HG03095 (cell line): ENCODE measurements around the gene PSMA3.
"Not testable (repeated sequence)": the region's sequence is repeated elsewhere in the genome, so short reads cannot be mapped to it uniquely, and the experiment has no call there.

Experiments used
- ATAC-seq: cut with Tn5 transposase; IDR thresholded peaks from one replicate; pipeline ENCODE4 v1.9.1; 2021; ENCODE audit warnings: moderate library complexity; ENCODE audit not compliant: unreplicated experiment

Gene PSMA3

DNA sequence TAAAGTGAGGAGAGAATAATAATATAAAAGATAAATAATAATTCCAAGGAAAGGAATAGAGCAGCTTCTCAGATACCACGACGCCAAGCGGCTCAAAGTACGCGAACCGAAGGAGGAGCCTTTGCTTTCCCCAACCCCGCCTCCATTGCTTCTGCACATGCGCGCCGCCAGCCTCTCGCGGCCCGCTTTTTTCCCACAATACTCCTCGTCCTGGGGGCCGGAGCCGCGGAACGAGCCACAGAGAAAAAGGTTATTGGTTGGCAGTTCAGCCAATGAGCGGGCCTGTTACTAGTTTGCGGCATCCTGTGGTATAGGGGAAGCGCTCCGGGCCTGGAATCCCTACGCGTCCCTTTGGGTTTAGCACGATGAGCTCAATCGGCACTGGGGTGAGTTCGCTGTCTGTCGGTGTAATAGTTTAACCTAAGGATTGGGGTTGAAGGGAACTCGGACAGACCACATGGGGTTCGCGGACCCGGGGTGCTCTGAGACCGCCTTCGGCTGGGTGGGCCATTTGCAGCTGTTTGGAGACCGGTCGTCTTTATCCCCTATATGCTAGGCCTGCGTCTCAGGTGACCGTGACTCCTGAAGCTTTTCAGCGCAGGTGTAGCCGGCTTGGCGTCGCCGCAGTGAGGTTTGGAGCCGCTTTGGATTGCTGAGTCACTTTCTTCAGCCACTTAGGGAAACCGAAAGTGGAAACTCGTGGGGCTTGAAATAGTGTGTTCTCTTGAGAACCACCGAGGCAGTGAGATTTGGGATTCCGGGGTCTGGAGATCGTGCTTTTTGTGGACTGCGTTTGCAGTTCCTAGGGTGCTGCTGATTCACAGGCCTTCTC, at the start of gene PSMA3:
PSMA3 (plus strand) TSS at position 288 of the 832 bp plus-strand sequence; CDS start at position 366, 78 bp downstream.
- ATAC-seq, result peak; percentile 91

DNA sequence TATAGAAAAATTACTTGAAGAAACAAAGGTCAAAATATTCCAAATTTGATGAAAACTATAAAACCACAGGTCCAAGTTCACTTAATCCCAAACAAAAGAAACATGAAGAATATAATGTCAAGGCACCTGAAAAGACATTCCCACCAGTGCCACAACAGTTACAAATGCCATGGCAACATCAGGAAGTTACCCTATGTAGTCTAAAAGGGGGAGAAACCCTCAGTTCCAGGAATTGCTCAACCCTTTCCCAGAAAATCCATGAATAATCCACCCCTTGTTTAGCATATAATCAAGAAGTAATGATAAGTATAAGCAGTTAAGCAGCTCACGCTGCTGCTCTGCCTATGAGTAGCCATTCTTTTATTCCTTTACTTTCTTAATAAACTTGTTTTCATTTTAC, 48.4 kb upstream of the PSMA3 start:
- ATAC-seq, result no peak

DNA sequence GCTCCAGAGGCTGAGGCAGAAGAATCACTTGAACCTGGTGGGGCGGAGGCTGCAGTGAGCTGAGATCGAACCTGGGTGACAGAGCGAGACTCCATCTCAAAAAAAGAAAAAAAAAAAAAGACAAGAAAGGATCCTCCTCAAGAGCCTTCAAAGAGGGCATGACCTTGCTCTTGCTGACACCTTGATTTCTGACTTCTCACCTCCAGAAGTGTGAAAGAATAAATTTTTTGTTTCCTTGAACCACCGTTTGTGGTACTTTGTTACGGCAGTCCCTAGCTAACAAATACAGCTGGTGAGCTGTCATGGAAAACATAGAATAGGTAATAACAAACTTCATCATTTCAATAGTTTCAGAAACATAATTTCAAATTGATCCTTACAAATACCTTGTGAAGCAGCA, 46.6 kb upstream of the PSMA3 start:
- ATAC-seq, result no peak

DNA sequence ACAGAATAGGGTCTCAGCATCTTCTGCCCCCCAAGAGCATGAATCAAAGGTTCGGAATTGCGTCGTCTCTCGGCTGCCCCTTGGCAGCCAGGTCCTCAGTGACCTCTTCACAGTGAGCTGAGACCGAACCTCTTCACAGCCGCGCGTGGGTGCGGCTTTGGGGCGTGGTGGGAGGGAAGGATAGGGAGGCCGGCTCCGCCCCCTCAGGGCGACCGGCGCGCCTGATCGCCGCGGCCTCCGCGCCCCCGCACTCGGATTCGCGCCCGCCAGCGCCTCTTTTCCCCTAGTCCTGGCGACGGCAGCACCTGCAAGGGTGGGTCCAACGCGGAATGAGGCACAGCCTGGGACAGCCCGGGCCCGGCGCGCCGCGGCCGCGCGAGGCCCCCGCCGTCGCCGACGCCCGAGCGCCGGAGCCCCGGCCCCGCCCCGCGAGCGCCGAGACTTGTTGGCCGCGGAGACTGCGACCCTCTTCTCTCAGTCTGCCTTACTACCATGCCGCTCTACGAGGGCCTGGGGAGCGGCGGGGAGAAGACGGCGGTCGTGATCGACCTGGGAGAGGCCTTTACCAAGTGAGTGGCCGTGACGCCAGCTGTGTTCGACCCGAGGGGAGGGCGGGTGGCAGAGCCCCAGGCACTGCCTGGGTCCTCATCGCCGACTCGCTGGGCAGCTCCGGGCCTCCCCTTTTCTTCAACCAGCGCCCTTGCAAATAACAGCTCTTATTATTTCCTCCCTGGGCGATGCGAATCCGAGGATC, 44.7 kb upstream of the PSMA3 start, which contains the start of gene ACTR10:
ACTR10 (plus strand) TSS at position 424 of the 754 bp plus-strand sequence; CDS start at position 493, 69 bp downstream.
- ATAC-seq, result peak; percentile 93

GRCh38 chr14:58200480-58200841, 44.2 kb upstream of the PSMA3 start:
- ATAC-seq, result peak; percentile 10

- no peak for ATAC-seq
Observed at GRCh38 chr14:58200846-58201245, 43.8 kb upstream of the PSMA3 start.

GRCh38 chr14:58213176-58213575, 31.5 kb upstream of the PSMA3 start:
- no peak for ATAC-seq

DNA sequence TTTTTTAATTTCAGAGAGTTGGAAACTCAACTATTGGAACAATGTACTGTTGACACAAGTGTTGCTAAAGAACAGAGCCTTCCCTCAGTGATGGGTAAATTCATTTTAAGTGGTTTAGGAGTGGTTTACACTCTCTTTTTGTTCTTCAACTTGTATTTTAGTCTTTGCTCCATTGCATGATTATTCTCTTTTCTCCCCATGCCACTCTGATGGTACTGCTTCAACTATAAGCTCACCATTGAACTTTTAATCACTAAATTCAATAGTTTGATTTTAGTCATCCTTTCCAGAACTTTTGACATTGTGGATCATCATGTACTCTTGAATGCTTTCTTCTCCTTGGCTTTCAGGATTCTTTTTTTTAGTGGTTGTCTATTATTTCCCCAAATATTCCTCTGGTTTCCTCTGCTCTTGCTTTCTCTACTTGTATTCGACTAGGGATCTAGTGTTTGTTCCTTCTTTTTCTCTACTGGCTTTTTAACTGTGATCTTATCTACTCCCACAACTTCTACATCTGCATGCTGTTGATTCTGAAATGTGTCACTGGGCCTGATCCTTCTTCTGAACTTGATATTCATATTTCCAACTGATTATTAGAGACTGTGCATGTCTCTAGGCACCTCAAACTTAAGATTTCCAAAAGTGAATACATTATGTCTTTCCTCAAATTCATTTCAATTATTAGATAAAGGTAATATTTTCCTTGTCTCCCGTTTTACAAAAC, 29.3 kb upstream of the PSMA3 start:
- no peak for ATAC-seq

- no peak for ATAC-seq
Observed at GRCh38 chr14:58216544-58216943, 28.1 kb upstream of the PSMA3 start.

DNA sequence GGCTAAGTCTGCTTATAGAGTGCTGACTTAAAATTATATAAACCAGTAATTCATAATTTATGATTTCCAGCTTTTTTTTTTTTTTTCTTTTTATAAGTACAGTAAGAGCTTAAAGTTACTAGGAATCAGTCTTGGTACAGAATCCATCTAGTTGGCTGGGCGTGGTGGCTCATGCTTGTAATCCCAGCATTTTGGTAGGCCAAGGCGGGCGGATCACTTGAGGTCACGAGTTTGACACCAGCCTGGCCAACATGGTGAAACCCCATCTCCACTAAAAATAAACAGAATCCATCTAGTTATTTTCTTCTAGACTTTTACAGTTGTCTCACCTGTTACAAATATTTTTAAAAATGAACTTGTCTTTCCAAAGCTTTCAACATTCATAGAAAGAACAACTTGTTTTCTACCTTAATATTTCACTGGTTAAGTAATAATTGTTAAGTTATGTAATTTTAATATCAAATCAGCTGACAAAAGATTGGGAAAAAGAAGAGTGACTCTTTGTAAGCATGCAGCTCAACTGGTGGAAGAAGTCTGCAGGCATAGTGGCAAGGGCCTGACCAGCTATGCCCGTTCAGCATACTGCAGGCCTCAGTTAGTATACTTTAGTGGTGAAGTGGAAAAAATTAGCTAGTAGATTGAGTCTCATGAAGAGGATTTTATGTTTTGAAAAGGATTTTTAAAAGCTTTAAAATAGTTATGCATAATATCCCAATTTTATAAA, 17.4 kb upstream of the PSMA3 start:
- ATAC-seq, result no peak

GRCh38 chr14:58238252-58239243, 6.1 kb upstream of the PSMA3 start:
- no peak for ATAC-seq

GRCh38 chr14:58239244-58240195, 5.1 kb upstream of the PSMA3 start:
- ATAC-seq, result no peak

DNA sequence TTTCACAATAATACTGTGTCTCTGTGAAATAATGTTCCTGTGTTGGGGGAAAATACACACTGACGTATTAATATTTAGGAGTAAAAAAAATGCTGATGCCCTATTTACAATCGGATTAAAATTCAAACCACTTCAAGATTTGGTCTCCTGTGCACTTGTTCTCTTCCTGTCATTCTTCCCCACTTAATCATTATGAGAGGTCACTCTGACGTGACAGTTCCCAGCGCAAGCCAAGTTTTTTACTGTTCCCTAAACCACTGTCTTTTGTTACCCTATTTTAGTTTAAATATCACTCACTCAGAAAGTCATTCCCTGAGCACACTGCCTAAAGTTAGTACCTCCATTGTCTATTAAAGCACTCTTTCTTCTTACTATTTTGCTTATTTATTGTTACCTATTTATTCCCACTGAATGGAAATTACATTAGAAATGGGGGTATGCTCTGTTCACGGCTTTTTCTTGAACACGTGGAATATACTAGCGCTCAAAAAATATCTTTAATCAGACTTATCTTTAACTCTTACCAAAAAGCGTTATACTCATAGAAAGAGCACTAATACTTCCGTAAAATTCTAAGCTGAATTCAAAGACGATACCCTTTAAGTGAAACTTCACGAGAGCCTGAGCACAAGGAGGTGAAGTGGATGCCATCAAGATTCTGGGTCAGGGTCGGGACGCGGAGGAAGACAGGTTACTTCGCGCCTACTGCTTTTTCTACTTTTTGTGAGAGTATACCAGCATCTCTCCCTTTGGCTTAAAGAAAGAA, 670 bp upstream of the PSMA3 start:
- peak; percentile 32 for ATAC-seq

DNA sequence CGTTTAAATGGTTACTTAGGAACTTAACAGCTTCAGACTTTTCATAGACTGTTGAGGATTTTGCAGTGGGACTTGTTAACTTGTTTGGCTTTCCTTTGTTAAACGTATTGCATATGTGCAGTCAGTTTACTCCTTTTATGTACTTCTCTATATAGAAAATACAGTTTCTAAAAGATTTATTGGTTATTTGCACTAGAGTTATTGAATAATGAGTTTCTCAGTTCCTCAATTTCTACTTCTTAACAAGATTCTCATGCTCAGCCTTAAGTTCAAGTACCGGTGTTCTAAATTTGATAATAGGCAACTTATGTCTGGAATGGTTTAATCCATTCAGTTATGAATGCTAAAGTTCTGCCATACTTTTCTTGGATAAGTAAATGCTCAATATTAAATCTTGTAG, 919 bp downstream of the PSMA3 start:
- no peak for ATAC-seq

DNA sequence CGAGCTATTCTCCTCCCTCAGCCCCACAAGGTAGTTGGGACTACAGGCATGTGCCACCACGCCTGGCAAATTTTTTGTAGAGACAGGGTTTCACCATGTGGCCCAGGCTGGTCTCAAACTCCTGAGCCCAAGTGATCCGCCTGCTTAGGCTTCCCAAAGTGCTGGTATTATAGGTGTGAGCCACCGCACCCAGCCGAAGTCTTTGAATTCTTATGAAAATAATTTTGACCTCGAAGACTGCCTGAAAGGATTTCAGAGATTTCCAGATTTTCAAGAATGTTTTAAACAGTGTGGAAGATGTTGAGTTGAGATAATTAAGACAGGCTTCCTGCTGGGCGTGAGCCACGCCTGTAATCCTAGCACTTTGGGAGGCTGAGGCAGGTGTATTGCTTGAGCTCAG, 5.0 kb downstream of the PSMA3 start:
- ATAC-seq, result no peak

GRCh38 chr14:58258156-58258555, 13.5 kb downstream of the PSMA3 start:
- no peak for ATAC-seq

- ATAC-seq, result not testable (repeated sequence)
Observed at GRCh38 chr14:58262005-58262404, 17.4 kb downstream of the PSMA3 start.

- ATAC-seq, result no peak
Observed at GRCh38 chr14:58265401-58265800, 20.8 kb downstream of the PSMA3 start.
